Superior temporal gyrus (tissue), 1 donor: ENCODE results near the gene CHMP3.
"Not testable (repeated sequence)": the region's sequence is repeated elsewhere in the genome, so short reads cannot be mapped to it uniquely, and the experiment has no call there.

Experiments
- DNase-seq: peaks from one replicate; pipeline ENCODE4 v3.0.0-alpha.2; 2016; ENCODE audit errors: extremely low spot score

Gene CHMP3

DNA sequence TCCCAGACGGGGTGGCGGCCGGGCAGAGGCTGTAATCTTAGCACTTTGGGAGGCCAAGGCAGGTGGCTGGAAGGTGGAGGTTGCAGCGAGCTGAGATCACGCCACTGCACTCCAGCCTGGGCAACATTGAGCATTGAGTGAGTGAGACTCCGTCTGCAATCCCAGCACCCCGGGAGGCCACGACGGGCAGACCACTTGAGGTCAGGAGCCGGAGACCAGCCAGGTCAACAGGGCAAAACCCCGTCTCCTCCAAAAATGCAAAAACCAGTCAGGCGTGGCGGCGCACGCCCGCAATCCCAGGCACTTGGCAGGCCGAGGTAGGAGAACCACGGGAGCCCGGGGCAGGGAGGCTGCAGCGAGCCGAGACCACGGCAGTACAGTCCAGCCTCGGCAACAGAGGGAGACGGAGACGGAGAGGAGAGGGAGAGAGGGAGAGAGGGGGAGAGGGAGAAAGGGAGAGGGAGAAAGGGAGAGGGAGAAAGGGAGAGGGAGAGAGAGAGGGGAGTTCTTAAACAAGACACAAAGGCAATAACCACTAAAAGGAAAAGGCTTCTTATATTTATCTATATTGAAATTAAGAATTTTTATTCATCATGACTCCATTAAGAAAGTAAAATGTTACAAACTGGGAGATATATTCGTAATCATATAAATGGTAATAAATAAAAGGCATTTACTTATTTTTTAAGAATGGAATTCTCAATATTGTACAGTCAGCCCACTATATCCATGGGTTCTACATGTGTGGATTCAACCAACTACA lies 13.1 kb downstream of the CHMP3 start:
- not testable (repeated sequence) for DNase-seq

DNA sequence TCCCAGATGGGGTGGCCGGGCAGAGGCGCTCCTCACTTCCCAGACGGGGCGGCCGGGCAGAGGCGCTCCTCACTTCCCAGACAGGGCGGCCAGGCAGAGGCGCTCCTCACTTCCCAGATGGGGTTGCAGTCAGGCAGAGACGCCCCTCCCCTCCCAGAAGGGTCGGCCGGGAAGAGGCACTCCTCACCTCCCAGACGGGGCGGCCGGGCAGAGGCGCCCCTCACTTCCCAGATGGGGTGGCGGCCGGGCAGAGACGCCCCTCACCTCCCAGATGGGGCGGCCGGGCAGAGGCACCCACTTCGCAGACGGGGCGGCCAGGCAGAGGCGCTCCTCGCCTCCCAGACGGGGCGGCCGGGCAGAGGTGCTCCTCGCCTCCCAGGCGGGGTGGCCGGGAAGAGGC lies 13.8 kb downstream of the CHMP3 start:
- DNase-seq: not testable (repeated sequence)

DNA sequence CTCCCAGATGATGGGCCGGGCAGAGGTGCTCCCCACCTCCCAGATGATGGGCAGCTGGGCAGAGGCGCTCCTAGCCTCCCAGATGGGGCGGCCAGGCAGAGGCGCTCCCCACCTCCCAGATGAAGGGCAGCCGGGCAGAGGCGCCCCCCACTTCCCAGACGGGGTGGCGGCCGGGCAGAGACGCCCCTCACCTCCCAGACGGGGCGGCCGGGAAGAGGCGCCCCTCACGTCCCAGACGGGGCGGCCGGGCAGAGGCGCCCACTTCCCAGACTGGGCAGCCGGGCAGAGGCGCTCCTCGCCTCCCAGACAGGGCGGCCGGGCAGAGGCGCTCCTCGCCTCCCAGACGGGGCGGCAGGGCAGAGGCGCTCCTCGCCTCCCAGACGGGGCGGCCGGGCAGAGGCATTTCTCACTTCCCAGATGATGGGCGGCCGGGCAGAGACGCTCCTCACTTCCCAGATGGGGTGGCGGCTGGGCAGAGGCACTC lies 14.3 kb downstream of the CHMP3 start:
- DNase-seq: not testable (repeated sequence)

DNA sequence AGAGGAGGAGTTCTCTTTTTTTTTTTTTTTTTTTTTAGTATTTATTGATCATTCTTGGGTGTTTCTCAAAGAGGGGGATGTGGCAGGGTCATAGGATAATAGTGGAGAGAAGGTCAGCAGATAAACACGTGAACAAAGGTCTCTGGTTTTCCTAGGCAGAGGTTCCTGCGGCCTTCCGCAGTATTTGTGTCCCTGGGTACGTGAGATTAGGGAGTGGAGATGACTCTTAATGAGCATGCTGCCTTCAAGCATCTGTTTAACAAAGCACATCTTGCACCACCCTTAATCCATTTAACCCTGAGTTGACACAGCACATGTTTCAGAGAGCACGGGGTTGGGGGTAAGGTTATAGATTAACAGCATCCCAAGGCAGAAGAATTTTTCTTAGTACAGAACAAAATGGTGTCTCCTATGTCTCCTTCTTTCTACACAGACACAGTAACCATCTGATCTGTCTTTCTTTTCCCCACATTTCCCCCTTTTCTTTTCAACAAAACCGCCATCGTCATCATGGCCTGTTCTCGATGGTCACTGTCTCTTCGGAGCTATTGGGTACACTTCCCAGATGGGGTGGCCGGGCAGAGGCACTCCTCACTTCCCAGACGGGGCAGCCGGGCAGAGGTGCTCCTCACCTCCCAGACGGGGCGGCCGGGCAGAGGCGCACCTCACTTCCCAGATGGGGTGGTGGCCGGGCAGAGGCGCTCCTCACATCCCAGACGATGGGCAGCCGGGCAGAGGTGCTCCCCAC lies 14.9 kb downstream of the CHMP3 start:
- DNase-seq: not testable (repeated sequence)

DNA sequence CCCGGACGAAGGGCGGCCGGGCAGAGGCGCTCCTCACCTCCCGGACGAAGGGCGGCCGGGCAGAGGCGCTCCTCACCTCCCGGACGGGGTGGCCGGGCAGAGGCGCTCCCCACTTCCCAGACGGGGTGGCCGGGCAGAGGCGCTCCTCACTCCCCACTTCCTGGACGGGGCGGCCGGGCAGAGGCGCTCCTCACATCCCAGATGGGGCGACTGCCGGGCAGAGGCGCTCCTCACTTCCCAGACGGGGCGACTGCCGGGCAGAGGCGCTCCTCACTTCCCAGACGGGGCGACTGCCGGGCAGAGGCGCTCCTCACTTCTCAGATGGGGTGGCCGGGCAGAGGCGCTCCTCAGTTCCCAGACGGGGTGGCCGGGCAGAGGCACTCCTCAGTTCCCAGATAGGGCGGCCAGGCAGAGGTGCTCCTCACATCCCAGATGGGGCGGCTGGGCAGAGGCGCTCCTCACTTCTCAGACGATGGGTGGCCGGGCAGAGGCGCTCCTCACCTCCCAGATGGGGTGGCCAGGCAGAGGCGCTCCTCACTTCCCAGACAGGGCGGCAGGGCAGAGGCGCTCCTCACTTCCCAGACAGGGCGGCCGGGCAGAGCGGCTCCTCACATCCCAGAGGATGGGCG lies 17.8 kb downstream of the CHMP3 start:
- DNase-seq: not testable (repeated sequence)

DNA sequence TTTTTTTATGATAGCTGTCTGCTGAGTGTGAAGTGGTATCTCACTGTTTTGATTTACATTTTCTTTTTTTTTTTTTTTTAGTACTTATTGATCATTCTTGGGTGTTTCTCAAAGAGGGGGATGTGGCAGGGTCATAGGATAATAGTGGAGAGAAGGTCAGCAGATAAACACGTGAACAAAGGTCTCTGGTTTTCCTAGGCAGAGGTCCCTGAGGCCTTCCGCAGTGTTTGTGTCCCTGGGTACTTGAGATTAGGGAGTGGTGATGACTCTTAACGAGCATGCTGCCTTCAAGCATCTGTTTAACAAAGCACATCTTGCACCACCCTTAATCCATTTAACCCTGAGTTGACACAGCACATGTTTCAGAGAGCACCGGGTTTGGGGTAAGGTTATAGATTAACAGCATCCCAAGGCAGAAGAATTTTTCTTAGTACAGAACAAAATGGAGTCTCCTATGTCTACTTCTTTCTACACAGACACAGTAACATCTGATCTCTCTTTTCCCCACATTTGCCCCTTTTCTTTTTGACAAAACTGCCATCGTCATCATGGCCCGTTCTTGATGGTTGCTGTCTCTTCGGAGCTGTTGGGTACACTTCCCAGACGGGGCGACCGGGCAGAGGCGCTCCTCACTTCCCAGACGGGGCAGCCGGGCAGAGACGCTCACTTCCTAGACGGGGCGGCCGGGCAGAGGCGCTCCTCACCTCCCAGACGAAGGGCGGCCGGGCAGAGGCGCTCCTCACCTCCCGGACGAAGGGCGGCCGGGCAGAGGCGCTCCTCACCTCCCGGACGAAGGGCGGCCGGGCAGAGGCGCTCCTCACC lies 18.8 kb downstream of the CHMP3 start:
- not testable (repeated sequence) for DNase-seq

DNA sequence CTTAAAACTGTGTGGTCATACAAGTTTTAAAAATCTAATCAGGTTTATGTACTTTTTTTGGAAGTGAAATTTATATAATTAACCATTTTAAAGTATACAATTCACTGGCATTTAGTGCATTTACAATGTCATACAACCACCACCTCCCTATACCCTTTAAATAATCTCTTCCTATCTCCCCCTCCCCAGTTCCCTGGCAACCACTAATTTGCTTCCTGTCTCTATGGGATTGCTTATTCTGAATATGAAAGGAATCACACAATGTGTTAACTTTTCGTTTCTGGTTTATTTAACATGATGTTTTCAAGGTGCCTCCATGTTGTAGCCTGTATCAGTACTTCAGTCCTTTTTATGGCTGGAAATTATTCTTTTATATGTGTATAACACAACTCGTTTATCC lies 19.4 kb downstream of the CHMP3 start:
- no peak for DNase-seq

DNA sequence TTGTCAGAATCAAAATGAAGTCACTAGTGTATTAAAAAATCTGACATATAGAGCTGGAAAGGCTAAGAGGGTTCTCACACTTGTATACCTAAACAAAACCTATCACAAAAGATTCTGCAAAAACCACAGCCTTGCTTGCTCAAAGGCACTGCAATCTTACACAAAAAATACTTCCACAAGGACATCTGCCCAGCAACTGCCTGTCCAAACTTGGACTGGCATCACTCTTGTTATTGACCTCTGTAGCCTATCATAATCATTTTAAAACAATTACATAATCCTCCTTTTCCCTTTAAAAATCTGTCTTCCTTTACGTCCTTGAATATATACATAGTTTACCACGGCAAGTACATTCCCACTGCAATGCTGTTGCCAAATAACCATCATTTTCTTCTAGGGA lies 19.9 kb downstream of the CHMP3 start:
- DNase-seq: no peak

DNA sequence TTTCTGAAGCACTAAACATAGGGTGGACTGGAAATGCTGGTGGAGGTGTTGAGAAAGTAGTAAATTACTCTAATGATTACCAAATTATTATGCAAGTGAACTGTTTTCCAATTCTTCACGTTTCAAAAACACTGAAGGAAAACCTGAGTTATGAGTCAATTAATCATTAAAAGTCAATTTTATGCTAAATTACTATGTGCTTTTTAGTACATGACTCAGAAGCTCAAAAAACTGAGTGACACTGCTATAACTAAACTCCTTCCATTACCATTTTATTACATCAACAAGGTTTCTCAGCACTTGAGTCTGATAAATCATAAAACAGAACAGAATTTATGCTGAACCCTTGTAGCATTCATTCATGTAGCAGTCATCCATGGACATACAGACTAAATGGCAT lies 20.4 kb downstream of the CHMP3 start:
- DNase-seq: no peak

DNA sequence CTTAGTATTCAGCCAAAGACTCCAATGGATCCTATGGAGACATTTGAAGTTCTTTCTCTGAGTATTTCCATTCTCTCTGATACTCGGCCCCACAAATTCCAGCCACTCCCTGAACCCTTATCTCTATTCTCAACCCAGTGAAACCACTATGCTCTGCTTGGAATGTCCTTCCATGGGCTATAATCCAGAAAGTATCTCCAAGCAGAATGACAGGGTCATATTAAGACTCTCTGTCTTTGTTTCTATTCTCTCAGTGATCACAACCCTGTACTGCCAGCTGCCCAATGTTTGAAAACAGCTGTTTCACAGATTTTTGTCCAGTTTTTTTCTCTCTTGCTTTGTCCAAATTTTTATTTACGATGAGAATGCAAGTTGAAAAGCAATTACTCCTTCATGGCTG lies 21.9 kb downstream of the CHMP3 start:
- no peak for DNase-seq

DNA sequence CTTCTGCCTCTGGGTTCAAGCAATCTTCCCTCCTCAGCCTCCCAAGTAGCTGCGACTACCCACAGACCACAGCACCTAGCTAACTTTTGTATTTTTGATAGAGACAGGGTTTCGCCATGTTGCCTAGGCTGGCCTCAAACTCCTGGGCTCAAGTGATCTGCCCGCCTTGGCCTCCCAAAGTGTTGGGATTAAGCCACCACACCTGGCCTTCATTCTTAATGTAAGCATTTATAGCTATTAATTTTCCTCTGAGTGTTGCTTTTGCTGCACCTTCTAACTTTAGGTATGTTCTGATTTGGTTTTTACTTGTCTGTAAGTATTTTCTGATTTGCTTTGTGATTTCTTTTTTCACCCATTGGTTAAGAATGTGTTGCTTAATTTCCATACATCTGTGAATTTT lies 29.7 kb downstream of the CHMP3 start:
- no peak for DNase-seq

DNA sequence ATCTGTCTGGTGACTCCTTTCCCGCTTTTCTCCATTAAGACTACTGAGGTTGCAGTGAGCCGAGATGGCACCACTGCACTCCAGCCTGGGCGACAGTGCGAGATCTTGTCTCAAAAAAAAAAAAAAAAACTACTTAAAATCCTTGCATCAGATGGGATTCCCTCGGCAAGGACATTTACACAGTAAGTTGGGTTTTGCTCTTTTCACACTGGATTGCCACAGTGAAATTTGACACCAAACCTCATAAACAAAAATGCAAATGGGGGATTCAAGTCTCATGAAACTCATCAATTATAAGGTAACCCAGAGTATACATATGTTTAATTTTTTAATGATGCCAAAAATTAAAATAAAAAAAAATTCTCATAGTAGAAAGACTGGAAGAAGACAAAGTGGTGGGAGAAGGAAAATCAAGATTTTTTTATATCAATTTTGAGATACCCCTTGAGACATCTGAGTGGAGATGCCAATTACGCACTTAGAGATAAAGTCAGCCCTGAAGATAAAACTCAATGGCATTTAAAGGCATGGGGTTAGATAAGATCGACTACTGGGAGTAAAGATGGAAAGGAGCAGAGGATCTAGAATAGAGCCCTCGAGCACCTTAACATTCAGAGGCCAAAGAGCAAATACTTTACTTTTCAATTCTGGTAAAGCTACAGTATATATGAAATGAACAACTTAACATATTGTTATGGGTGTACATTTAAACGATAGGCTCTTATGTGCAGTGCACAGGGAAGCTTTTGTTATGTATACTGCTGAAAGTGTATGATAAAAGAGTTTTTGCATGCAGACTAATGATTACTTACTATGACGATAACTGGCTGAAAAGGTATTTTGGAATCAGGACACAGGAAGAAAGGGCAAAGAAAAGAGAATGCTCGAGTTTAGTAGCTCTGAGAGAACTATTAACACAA lies 37.6 kb downstream of the CHMP3 start:
- no peak for DNase-seq

DNA sequence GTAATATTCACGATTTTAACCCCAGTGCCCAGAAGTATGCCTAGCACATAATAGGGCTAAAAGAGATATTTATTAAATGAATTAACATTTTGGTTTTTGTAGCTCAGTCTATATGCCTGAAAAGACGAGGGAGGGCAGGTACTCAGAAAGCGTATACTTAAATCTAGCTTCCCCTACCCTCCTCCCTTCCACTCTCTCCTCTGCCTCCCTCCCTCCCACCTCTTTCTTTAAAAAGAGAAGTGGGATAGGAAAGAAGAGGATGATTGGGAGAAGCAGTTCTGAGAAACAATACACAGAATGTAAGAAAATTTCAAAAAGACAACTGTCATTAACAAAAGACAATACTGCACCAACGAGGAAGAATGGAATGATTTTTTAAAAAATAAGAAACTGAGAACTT lies 39.8 kb downstream of the CHMP3 start:
- no peak for DNase-seq

DNA sequence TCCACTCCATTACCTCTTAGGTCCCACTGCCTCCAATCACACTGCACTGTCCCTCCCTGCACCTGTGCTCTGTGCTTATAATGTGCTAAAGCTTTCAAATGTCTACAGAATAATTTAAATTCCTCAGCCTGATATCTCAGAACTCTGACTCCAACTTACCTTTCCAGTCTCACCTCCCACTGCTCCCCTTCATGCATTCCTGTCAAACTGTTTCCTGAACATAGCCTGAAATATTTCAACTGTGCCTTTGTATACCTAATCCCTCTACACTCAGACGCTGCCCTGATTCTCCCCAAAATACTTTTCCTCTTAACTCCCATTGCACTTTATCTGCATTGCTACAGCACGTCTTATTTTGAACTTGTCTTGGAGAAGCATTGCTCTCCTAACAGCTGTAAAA lies 40.5 kb downstream of the CHMP3 start:
- no peak for DNase-seq

DNA sequence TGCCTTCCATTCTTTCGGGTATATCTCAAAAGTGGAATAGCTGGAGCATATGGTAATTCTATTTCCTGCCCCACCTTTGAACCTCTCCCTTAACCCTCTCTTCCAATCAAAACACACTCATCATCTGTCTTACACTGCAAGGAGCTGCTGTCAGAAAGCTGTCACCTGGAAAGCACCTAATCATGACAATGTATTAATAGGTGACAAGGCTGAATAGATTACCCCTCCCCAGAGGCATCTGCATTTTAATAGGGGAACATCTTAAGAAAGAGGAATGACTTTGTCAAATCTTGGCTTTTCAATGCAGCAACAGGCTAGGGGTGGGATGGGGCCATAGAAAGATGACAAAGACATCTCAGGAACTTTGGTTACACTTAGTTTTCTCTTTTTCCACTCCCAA lies 41.3 kb downstream of the CHMP3 start:
- no peak for DNase-seq

DNA sequence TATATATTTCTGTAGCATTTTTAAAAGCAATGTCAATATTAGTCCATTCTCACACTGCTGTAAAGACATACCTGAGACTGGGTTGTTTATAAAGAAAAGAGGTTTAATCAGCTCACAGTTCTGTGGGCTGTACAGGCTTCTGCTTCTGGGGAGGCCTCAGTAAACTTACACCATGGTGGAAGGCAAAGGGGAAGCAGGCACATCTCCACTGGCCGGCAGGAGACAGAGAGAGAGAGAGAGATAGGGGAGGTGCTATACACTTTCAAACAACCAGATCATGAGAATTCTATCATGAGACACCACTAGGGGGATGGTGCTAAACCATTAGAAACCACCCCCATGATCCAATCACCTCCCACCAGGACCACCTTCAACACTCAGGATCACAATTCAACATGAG lies 43.1 kb downstream of the CHMP3 start:
- no peak for DNase-seq

DNA sequence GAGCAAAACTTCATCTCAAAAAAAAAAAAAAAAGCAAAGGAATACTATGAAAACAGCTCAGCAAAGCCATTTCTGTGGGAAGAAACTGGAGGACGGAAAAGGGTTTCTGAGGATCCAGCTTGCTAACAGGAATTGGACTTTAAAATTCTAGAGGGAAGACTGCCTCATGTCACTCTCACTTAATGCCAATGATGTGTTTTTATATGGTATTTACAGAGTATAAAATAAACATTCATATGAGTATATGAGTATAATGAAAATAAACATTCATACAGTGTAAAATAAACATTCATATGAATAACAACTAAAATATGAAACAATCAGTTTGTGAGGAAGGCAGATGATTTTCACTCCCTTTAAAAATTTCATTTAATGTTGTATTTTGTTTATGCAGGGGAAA lies 43.9 kb downstream of the CHMP3 start:
- DNase-seq: no peak

DNA sequence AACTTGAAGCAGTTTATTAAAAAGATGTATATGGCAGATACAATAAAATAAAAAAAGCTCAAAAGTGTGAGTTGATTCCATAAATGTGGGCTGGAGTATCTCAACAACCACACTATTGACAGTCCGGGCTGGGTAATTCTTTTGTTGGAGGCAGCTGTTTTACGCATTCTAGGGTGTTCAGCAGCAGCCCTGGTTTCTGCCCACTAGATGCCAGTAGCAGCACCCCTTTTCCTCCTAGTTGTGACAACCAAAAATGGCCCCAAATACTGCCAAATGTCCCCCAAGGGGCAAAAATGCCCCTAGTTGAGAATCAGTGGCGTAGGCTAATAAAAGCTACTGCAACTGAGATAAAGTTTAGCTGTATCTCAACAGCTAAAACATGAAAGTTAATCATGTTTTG lies 44.8 kb downstream of the CHMP3 start:
- DNase-seq: peak; percentile 73

DNA sequence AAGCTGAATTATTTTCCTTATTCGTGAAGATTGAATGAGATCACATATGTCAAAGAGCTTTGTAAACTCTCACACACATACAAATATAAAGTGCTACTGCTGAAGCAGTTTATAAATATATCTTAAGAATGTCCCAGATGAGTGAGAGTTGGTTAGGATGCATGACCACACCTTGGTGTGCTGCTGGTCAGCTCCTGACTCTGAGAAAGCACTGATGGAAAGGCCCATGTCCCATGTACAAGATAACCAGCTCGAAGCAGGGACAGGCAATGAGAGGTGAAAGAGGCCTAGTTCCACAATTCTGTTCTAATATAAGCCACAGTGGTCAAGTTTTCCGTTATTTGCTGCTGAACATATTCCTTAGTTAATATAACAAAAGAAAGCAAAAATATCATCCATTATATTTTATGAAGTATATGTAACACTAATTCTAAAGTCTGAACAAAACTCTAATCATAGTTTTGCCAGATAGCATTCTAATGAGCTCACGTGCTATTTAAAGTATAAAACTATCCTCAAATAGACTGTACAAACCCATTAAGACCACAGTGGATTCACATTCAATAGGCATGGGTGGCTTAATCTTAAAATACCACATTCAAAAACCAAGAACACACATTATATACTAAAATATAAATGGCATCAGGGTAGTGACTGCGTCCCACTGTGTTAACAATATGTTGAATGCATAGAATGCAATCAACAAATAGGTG lies 49.1 kb downstream of the CHMP3 start:
- no peak for DNase-seq

DNA sequence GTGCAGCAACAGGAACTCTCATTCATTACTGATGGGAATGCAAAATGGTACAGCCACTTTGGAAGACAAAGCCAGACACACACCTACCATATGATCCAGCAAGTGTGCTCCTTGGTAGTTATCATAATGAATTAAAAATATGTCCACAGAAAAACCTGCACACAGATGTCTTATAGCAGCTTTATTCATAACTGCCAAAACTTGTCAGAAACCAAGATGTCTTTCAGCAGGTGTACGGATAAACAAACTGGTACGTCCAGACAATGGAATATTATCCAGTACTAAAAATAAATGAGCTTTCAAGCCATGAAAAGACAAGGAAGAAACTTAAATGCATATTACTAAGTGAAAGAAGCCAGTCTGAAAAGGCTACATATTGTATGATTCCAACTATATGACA lies 50.4 kb downstream of the CHMP3 start:
- no peak for DNase-seq
